ENCODE measurements around the gene TLCD3A. TPM values are rescaled to one million over a fixed set of nuclear protein-coding genes. Genes with fewer than 3 reads are reported as not detected.

Gene TLCD3A
- total and polyA plus RNA-seq, 2 of the 4 experiments (the other 2 are of a cell fraction) = 15.2 to 35.0 TPM

- peak; percentile 71 for TF ChIP-seq MAFK (IDR thresholded peaks at IDR 0.05; ENCODE audit: low read depth, low read length)
These were observed 38.4 kb upstream of the TLCD3A start (continued) for GRCh38 chr17:693791-694638.

- 0 out of 2 replicates have a peak overlapping the region, but pooled peaks have one; percentile 5 for H2AK5ac ChIP-seq (ENCODE audit: low read depth, low read length)
- peak overlapping the region; percentile 8; the same call in 1 of the 2 replicates for H4K5ac ChIP-seq (ENCODE audit: low read depth, low read length)
- ATAC-seq (ENCODE audit: low read depth) (no peak), DNase-seq (no peak)
- peaks cover 13% of the 10 kb centered on the region for H3K9me1 ChIP-seq (ENCODE audit: insufficient read depth, low read length)
- peaks cover 18% of the 10 kb centered on the region for H3K4me1 ChIP-seq (ENCODE audit: control insufficient read depth, insufficient read depth, low read length)
- no peak overlapping the region for H2AFZ ChIP-seq (replicated peaks; ENCODE audit: low read length, poor library complexity)
- peak overlapping the region; percentile 69 for H4K8ac ChIP-seq (ENCODE audit: low read depth in 2 of 2, low read length in 2 of 2)
- H3K4me2 ChIP-seq (ENCODE audit: low read depth, low read length) = no peak overlapping the region
- H3K9me3 ChIP-seq (ENCODE audit: control insufficient read depth, insufficient read depth, low read length) = no peaks in the 10 kb centered on the region
- peaks cover 19% of the 10 kb centered on the region for H3K36me3 ChIP-seq (ENCODE audit: control insufficient read depth, insufficient read depth, low read length)
- POLR2A ChIA-PET (ENCODE audit: unreplicated experiment) = no interaction called here
- H4K20me1 ChIP-seq (ENCODE audit: insufficient read depth, low read length) = peaks cover 8% of the 10 kb centered on the region
- CTCF ChIA-PET = interaction anchor here (2.4 kb wide), 1 partner anchor 284 kb away, joined by 10 read pairs; no protein-coding TSS in a partner anchor
- H2BK120ac ChIP-seq (ENCODE audit: low read depth, low read length) = peak overlapping the region; percentile 35
- TF ChIP-seq ELK1 (IDR thresholded peaks at IDR 0.05; ENCODE audit: borderline replicate concordance, low read depth, low read length) (no peak), MAFK (IDR thresholded peaks at IDR 0.05; ENCODE audit: low read depth, low read length) (peak; percentile 92)
- no peak overlapping the region for H3K27ac ChIP-seq (ENCODE audit: insufficient read depth, low read length)
- no peak overlapping the region for H3K4me3 ChIP-seq (ENCODE audit: insufficient read depth, low read depth, low read length)
- in situ Hi-C loops (cut with MboI; ENCODE audit: low sequenced_read_pairs) = no loop called here
- intact Hi-C loops (cut with micrococcal nuclease) = no loop called here
- H3K27me3 ChIP-seq (ENCODE audit: control insufficient read depth, insufficient read depth, low read length) = no peaks in the 10 kb centered on the region
- peaks cover 18 to 44% of the 10 kb centered on the region in 2 experiments for H3K79me1 ChIP-seq (ENCODE audit: low read depth in 1 of 2, low read length in 2 of 2)
- H3K14ac ChIP-seq (replicated peaks; ENCODE audit: low read depth, low read length) = no peak overlapping the region
- H3K9ac ChIP-seq (ENCODE audit: low read depth, low read length) = no peak overlapping the region
- no peak overlapping the region for H3K4ac ChIP-seq (ENCODE audit: low read depth, low read length)
- no peak overlapping the region; the same call in 2 of the 3 replicates for H2BK15ac ChIP-seq (ENCODE audit: low read depth, low read length)
- BruUV-seq (replicated peaks) = no TSS peak
- peak overlapping the region; percentile 4; the same call in 1 of the 2 replicates for H4K91ac ChIP-seq (ENCODE audit: insufficient read depth, low read depth, low read length)
- no peak overlapping the region for H3K23ac ChIP-seq (ENCODE audit: low read depth, low read length)
- peak overlapping the region; percentile 27 for H2BK5ac ChIP-seq (ENCODE audit: low read depth, low read length, poor library complexity, severe bottlenecking)
- H3K18ac ChIP-seq (ENCODE audit: low read depth, low read length) = peak overlapping the region; percentile 49; the same call in 1 of the 2 replicates
- peak overlapping the region; percentile 0; the same call in 1 of the 2 replicates for H2BK20ac ChIP-seq (ENCODE audit: low read depth, low read length)
- no peak overlapping the region for H3K56ac ChIP-seq (ENCODE audit: extremely low read depth, insufficient read depth, low read length)
- no CpG with 5 or more reads among the region's 2 CpGs for WGBS, 2 experiments (ENCODE audit: extremely low coverage in 2 of 2, insufficient read length in 1 of 2)
- dilution Hi-C loops (cut with HindIII; ENCODE audit: low sequenced_read_pairs, unreplicated experiment) = no loop called here
- H2AK9ac ChIP-seq (replicated peaks; ENCODE audit: low read depth, low read length, poor library complexity) = no peak overlapping the region
These were observed 36.0 kb upstream of the TLCD3A start for GRCh38 chr17:696369-696768.
